CD4-positive, CD25-positive, alpha-beta regulatory T cell (primary cell): Measurements from ENCODE around the gene PIGA. TPM values are rescaled to one million over a fixed set of nuclear protein-coding genes. Genes with fewer than 3 reads are reported as not detected.

Experiments used
- ATAC-seq, 2 donors: fragments of 150-1000 bp; cut with Tn5 transposase; one replicate each; pipeline ENCODE4 v1.10.0; 2021; ENCODE audit warnings: low read depth in 2 of 2, moderate number of reproducible peaks in 2 of 2, moderate library complexity in 1 of 2
- DNase-seq, 3 donors: peaks; one replicate each; pipeline versions ENCODE4 v3.0.0 to v3.0.0-alpha.2; 2012 to 2022; ENCODE audit warnings: mixed read lengths in 1 of 3
- H3K27ac ChIP-seq: one replicate; pipeline ENCODE4 v1.7.0; 2013; ENCODE audit warnings: mild to moderate bottlenecking, low read length; ENCODE audit not compliant: insufficient read depth, poor library complexity, severe bottlenecking
- H3K27me3 ChIP-seq: one replicate; pipeline ENCODE4 v1.7.0; 2013; ENCODE audit warnings: low read length; ENCODE audit not compliant: control insufficient read depth, insufficient read depth
- H3K36me3 ChIP-seq: one replicate; pipeline ENCODE4 v1.7.0; 2013; ENCODE audit warnings: mild to moderate bottlenecking, low read length, moderate library complexity; ENCODE audit not compliant: control insufficient read depth, insufficient read depth
- H3K4me1 ChIP-seq: 2 replicates; pipeline ENCODE4 v1.7.0; 2013; ENCODE audit warnings: mild to moderate bottlenecking, low read length; ENCODE audit not compliant: insufficient read depth, control insufficient read depth, poor library complexity, severe bottlenecking
- H3K4me3 ChIP-seq: one replicate; pipeline ENCODE4 v1.7.0; 2013; ENCODE audit warnings: low read depth, mild to moderate bottlenecking, low read length, moderate library complexity
- H3K9me3 ChIP-seq, 2 experiments: 1 replicate in 1 of 2; 2 replicates in 1 of 2; pipeline ENCODE4 v1.7.0; 2013; ENCODE audit warnings: low read length in 2 of 2, mild to moderate bottlenecking in 1 of 2, moderate library complexity in 1 of 2; ENCODE audit not compliant: control insufficient read depth in 2 of 2
- H3K27ac Mint-ChIP-seq, 3 donors: one replicate each; pipeline ENCODE4 v1.8.0; 2020 to 2022; ENCODE audit warnings: mild to moderate bottlenecking in 3 of 3, mixed read lengths in 3 of 3, moderate library complexity in 2 of 3
- H3K27me3 Mint-ChIP-seq: one replicate; pipeline ENCODE4 v1.8.0; 2022; ENCODE audit warnings: mild to moderate bottlenecking, mixed read lengths
- H3K36me3 Mint-ChIP-seq: one replicate; pipeline ENCODE4 v1.8.0; 2020; ENCODE audit warnings: mixed read lengths
- H3K4me1 Mint-ChIP-seq, 4 donors: one replicate each; pipeline ENCODE4 v1.8.0; 2020 to 2022; ENCODE audit warnings: mixed read lengths in 4 of 4, mild to moderate bottlenecking in 1 of 4
- H3K4me3 Mint-ChIP-seq, 4 donors: one replicate each; pipeline ENCODE4 v1.8.0; 2020 to 2022; ENCODE audit warnings: mild to moderate bottlenecking in 4 of 4, mixed read lengths in 4 of 4, moderate library complexity in 3 of 4
- H3K9me3 Mint-ChIP-seq, 7 donors: one replicate each; pipeline ENCODE4 v1.8.0; 2020 to 2022; ENCODE audit warnings: mixed read lengths in 7 of 7, mild to moderate bottlenecking in 3 of 7, moderate library complexity in 2 of 7
- polyA plus RNA-seq, 4 donors: library from polyadenylated mRNA; unstranded; fragments of 300-500 nt; fragmentation: Illumina TruSeq; gene quantifications; one replicate each; pipeline ENCODE4 v1.2.3, GENCODE V29; 2021
- total RNA-seq: library from RNA; stranded (reverse); gene quantifications from one replicate; pipeline ENCODE4 v1.2.3, GENCODE V29; 2022

PIGA gene
- total and polyA plus RNA-seq, 5 donors from 2014 or later = 5.5 to 119 (median 8.2) TPM

- Histone ChIP-seq H3K36me3 (no peaks in the 10 kb centered on the region), H3K27ac (no peak within 1 kb of the TSS), H3K9me3 (no peaks in the 10 kb centered on the region), H3K4me1 (no peaks in the 10 kb centered on the region), H3K27me3 (no peaks in the 10 kb centered on the region), H3K4me3 (no peak within 1 kb of the TSS)
- peaks cover 0 to 2% (median 0%) of the 10 kb centered on the region in 7 donors for H3K9me3 Mint-ChIP-seq
- no peaks in the 10 kb centered on the region for H3K36me3 Mint-ChIP-seq
- no peak for ATAC-seq
- peak in 2 of 3 donors; percentile 8 to 29 for DNase-seq
- H3K27me3 Mint-ChIP-seq = no peaks in the 10 kb centered on the region
- peaks cover 0 to 7% (median 0%) of the 10 kb centered on the region in 4 donors for H3K4me1 Mint-ChIP-seq
- H3K27ac Mint-ChIP-seq = peak within 1 kb of the TSS; percentile 52 to 91 (median 53)
- H3K4me3 Mint-ChIP-seq = peak within 1 kb of the TSS in 2 of 4 donors; percentile 49 to 75
Measured at GRCh38 chrX:15269618-15270521, 65.5 kb downstream of the PIGA start, which contains the start of gene ASB9. Gene ASB9, minus strand, starts transcription at chrX:15270083. Its CDS starts 209 bp downstream, at chrX:15269874.

Other genes starting within 250 kb of the PIGA start
- gene ASB9, start 65.4 kb downstream of the PIGA start, total RNA-seq = not detected
- under 1 TPM in 2 of 4 donors, not detected in 2; 0.29 to 0.32 TPM for gene ASB9, start 65.4 kb downstream of the PIGA start, polyA plus RNA-seq
- gene ASB11, start 19.9 kb downstream of the PIGA start, total RNA-seq = 0.30 TPM
- not detected for gene ASB11, start 19.9 kb downstream of the PIGA start, polyA plus RNA-seq
- gene VEGFD, start 48.9 kb upstream of the PIGA start, total RNA-seq = not detected
- gene VEGFD, start 48.9 kb upstream of the PIGA start, polyA plus RNA-seq = not detected
- not detected for gene PIR, start 157.8 kb upstream of the PIGA start, total RNA-seq
- under 1 TPM in 1 of 4 donors, not detected in 3; 0.14 TPM for gene PIR, start 157.8 kb upstream of the PIGA start, polyA plus RNA-seq
- gene BMX, start 165.3 kb upstream of the PIGA start, total RNA-seq = not detected
- not detected for gene BMX, start 165.3 kb upstream of the PIGA start, polyA plus RNA-seq